Activated naive CD4-positive, alpha-beta T cell (primary cell): ENCODE measurements around the gene CXCL11.
"Not testable (repeated sequence)": the region's sequence is repeated elsewhere in the genome, so short reads cannot be mapped to it uniquely, and the experiment has no call there.

Experiments
- DNase-seq, 4 experiments: peaks; one replicate each; lab custom pipeline; 2025; lab: John Stamatoyannopoulos, UW

Gene CXCL11

GRCh38 chr4:76000279-76000678 is 35.6 kb downstream of the CXCL11 start:
- DNase-seq: no peak

- not testable (repeated sequence) for DNase-seq
Observed at GRCh38 chr4:75998525-75999147, 37.2 kb downstream of the CXCL11 start.

GRCh38 chr4:75997946-75998345 is 37.9 kb downstream of the CXCL11 start:
- DNase-seq: no peak

DNA sequence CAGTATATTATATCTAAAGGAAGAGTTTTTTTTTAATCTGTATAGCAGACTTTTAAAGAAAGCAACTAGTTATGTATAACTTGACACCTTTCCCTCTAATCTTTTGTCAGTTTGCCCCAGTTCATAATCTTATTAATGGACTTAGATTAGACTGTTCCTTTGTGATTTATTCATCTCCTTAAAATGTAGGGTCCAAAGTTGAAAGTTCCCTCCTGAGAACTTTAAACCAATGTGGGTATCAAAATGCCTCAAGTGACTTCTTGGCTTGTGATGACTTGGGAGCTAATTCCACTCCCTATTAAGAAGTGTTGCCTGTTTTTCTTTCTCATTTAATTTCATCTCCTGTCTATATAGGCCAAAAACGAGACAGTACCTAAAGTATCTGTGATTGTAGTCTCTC is 38.8 kb downstream of the CXCL11 start:
- no peak for DNase-seq

DNA sequence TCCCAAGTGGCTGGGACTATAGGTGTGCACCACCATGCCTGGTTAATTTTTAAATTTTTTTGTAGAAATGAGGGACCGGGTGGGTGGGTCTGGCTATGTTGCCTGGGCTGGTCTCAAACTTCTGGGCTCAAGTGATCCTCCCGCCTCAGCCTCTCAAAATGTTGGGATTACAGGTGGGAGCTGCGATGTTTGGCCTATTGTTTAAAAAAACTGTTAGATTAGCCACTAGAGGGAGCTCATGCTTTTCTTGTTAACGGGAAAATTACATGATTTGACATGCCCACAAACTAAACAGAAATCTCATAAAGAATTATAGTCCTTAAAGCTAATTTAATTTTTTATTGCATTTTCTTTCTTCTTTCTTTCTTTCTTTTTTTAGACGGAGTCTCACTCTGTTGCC is 40.1 kb downstream of the CXCL11 start:
- DNase-seq: no peak

- DNase-seq: no peak
Observed at GRCh38 chr4:75992462-75992861, 43.4 kb downstream of the CXCL11 start.

DNA sequence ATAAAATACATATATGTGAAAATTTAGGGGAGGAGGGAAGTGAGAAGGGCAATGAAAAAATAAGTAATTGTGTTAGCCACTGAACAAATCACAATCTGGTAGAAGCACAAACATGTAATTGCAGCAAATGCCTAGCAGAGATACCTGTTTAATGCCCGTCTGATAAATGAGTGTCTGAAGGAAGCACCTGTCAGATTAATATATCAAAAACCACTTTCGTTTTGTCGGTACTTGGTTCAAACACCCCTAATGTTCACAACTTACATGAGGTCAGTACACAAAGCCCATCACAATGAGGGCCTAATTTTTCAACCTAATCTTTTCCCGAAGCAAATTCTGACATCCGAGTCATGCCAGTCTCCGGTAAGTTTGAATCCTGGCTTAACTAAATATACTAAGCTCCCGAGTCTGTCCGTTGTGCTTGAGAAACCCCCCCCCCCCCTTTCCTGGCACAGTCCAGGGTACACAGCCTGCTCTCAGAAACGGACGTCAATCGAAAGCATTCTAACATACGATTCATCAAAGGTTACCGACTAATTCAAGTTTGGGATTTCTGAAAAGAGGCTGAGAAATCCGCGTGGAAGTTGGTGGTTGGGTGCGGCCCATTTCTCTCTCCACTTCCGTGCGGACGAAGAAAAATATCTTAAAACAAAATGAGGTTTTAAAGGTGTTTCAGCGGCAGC is 45.9 kb downstream of the CXCL11 start:
- DNase-seq: no peak

DNA sequence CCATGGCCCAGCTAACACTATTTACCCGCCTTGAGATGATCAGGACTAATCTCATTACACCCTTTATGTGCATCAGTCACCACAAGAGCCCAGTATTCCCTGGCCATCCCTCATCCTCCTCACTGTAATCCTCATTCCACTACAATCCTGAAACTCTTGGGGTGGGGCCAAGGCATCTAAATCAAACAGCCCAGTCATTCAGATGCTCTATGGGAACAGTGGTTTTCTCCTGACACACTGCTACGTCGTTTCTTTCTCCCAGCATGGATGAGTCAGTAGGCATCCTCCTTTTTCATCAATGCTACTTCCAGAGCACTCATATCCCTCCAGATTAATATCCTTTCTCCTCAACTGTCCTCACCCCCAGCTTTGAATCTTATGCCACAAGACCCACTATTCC is 50.8 kb downstream of the CXCL11 start:
- no peak for DNase-seq
